ENCODE measurements around the gene PSMC1. TPM values are rescaled to one million over a fixed set of nuclear protein-coding genes. Genes with fewer than 3 reads are reported as not detected.

Gene PSMC1
- total RNA-seq, 5 donors from 2014 or later (not counting 1 experiment from before 2014, with no cell fraction given) = 50.7 to 67.9 (median 53.3) TPM

DNA sequence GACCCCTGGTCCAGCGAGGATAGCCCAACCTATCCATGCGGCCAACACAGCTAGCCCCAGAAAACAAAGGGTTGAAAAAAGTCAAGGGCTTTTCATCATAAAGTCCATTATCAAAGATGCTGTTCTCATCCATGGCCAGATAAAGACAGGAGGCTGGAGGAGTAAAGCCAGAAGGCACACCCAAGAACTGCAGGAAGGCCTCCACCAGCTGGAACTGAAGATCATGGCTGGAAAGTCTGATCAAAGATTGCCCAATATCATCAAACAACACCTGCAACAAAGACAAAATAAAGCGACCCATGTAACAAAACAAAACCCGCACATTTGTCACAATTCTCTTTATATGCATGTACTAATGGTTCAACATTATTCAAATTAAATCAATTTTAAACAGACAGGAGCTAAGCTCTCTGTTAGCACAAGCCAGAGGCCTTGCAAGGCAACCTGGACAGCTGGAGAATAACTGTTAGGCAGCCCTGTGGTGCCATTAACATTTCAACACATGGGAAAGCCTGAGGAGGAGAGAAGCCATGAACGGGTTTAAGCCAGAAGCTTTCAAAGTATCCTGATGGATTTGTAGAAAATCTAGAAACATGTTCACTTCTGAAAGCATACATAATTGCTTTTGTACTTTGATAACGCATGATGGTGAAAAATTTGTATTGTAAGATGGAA is 34.1 kb downstream of the PSMC1 start:
- peaks cover 19 to 81% of the 10 kb centered on the region in 2 donors for H3K36me3 ChIP-seq (ENCODE audit: control insufficient read depth in 2 of 2, extremely low read depth in 1 of 2, insufficient read depth in 1 of 2, low read length in 1 of 2)
- H3K9me3 Mint-ChIP-seq = no peaks in the 10 kb centered on the region
- DNase-seq (no peak), ATAC-seq (replicated peaks in 1 of 4) (no peak)
- H3K27me3 ChIP-seq (replicated peaks in 1 of 2; ENCODE audit: control insufficient read depth in 2 of 2, extremely low read depth in 1 of 2, insufficient read depth in 2 of 2, low read length in 1 of 2) = no peaks in the 10 kb centered on the region
- H3K4me1 Mint-ChIP-seq = peaks cover 0 to 3% (median 0%) of the 10 kb centered on the region in 3 donors
- CTCF ChIA-PET = interaction anchor here in 1 of 2 donors (0.5 to 1.3 kb wide), 2 partner anchors 407 to 1068 kb away, joined by 3 to 7 read pairs; no protein-coding TSS in a partner anchor
- H3K4me1 ChIP-seq (ENCODE audit: control insufficient read depth in 1 of 2, extremely low read depth in 1 of 2, insufficient read depth in 2 of 2, low read length in 2 of 2) = no peaks in the 10 kb centered on the region
- no peak overlapping the region for H3K4me3 ChIP-seq (ENCODE audit: control insufficient read depth in 1 of 2, extremely low read depth in 1 of 2, low read length in 1 of 2)
- no peaks in the 10 kb centered on the region for H3K9me3 ChIP-seq
- no peak overlapping the region for H3K4me3 Mint-ChIP-seq
- H3K27ac Mint-ChIP-seq = no peak overlapping the region
- POLR2A ChIA-PET = no interaction called here
- no peak overlapping the region for H3K27ac ChIP-seq (ENCODE audit: low read length)
- no peaks in the 10 kb centered on the region for H3K27me3 Mint-ChIP-seq
- peaks cover 55% of the 10 kb centered on the region for H3K36me3 Mint-ChIP-seq
- 100% methylated on average over 2 of the region's 6 CpGs for WGBS (ENCODE audit: insufficient coverage)

DNA sequence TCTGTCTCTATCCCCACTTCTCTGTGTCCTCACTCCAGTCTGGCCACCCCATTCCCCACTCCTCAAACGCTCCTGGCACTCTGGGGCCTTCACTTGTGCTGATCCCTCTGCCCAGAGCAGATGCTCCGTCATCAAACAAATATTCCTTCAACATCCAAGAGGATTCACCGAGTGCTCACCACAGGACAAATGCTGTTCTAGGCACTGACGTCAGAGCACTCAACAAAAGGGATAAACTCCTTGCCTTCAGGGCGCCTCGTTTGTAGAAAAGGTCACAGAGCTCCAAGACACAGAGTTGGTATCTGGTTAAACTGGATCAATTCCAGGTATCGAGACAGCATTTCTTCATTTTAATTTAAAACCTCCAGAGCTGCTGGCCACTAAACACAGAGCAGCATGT is 35.3 kb downstream of the PSMC1 start:
- H3K36me3 Mint-ChIP-seq = peaks cover 55% of the 10 kb centered on the region
- no peak overlapping the region for H3K4me3 Mint-ChIP-seq
- Histone ChIP-seq H3K9me3 (no peaks in the 10 kb centered on the region), H3K4me3 (ENCODE audit: control insufficient read depth in 1 of 2, extremely low read depth in 1 of 2, low read length in 1 of 2) (no peak overlapping the region), H3K36me3 (ENCODE audit: control insufficient read depth in 2 of 2, extremely low read depth in 1 of 2, insufficient read depth in 1 of 2, low read length in 1 of 2) (peaks cover 19 to 80% of the 10 kb centered on the region in 2 donors), H3K27me3 (replicated peaks in 1 of 2; ENCODE audit: control insufficient read depth in 2 of 2, extremely low read depth in 1 of 2, insufficient read depth in 2 of 2, low read length in 1 of 2) (no peaks in the 10 kb centered on the region), H3K4me1 (ENCODE audit: control insufficient read depth in 1 of 2, extremely low read depth in 1 of 2, insufficient read depth in 2 of 2, low read length in 2 of 2) (no peaks in the 10 kb centered on the region), H3K27ac (ENCODE audit: low read length) (no peak overlapping the region)
- ChIA-PET CTCF (interaction anchor here in 1 of 2 donors (0.6 kb wide), 1 partner anchor 405 kb away, joined by 4 read pairs; no protein-coding TSS in a partner anchor), POLR2A (no interaction called here)
- H3K9me3 Mint-ChIP-seq = no peaks in the 10 kb centered on the region
- DNase-seq = no peak
- peaks cover 0 to 3% (median 0%) of the 10 kb centered on the region in 3 donors for H3K4me1 Mint-ChIP-seq
- no peak overlapping the region for H3K27ac Mint-ChIP-seq
- H3K27me3 Mint-ChIP-seq = no peaks in the 10 kb centered on the region
- WGBS (ENCODE audit: insufficient coverage) = 100% methylated on average over 4 of the region's 7 CpGs
- ATAC-seq (replicated peaks in 1 of 4) = no peak

DNA sequence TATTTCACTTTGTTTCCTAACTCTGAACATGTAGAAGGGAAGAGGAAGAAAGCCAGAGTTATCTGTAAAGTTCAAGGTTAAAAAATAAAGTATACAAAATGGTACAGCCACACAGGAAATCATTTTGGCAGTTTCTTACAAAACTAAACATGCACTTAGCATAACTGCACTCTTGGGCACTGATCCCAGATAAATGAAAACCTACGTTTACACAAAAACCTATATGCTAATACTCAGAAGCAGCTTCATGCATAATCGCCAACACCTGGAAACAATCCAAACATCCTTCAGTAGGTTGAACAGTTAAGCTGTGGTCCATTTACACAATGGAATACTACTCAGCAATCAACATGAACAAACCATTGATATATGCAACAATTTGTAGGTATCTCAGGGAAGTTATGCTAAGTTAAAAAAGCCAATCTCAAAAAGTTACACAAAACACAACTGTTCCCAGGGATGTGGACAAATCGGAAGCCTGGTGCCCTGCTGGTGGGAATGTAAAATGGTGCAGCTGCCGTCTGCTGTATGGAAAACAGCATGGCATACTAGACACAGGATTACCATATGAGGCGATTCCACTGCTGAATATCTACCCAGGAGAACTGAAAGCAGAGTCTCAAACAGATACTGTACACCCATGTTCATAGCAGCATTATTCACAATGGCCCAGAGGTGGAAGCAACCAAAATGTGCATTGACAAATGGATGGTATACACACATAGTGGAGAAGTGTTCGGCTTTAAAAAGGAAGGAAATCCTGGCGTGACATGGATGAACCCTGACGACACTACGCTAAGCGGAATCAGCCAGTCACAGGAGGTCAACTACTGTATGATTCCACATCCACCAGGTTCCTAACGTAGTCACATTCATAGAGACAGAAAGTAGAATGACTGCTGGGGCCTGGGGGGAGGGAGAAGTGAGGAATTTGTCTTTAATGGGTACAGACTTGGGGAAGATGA is 37.7 kb downstream of the PSMC1 start:
- no peaks in the 10 kb centered on the region for H3K9me3 Mint-ChIP-seq
- peak overlapping the region in 1 of 2 donors; percentile 45 for H3K27ac Mint-ChIP-seq
- no peaks in the 10 kb centered on the region for H3K27me3 Mint-ChIP-seq
- DNase-seq (no peak), ATAC-seq (replicated peaks in 1 of 4) (no peak)
- peaks cover 0 to 3% (median 0%) of the 10 kb centered on the region in 3 donors for H3K4me1 Mint-ChIP-seq
- POLR2A ChIA-PET = no interaction called here
- 95% methylated on average over 7 of the region's 11 CpGs for WGBS (ENCODE audit: insufficient coverage)
- Histone ChIP-seq H3K27me3 (replicated peaks in 1 of 2; ENCODE audit: control insufficient read depth in 2 of 2, extremely low read depth in 1 of 2, insufficient read depth in 2 of 2, low read length in 1 of 2) (no peaks in the 10 kb centered on the region), H3K9me3 (no peaks in the 10 kb centered on the region), H3K27ac (ENCODE audit: low read length) (no peak overlapping the region), H3K4me1 (ENCODE audit: control insufficient read depth in 1 of 2, extremely low read depth in 1 of 2, insufficient read depth in 2 of 2, low read length in 2 of 2) (no peaks in the 10 kb centered on the region), H3K36me3 (ENCODE audit: control insufficient read depth in 2 of 2, extremely low read depth in 1 of 2, insufficient read depth in 1 of 2, low read length in 1 of 2) (peaks cover 14 to 75% of the 10 kb centered on the region in 2 donors), H3K4me3 (ENCODE audit: control insufficient read depth in 1 of 2, extremely low read depth in 1 of 2, low read length in 1 of 2) (no peak overlapping the region)
- CTCF ChIA-PET = no interaction called here
- peaks cover 52% of the 10 kb centered on the region for H3K36me3 Mint-ChIP-seq
- no peak overlapping the region for H3K4me3 Mint-ChIP-seq

DNA sequence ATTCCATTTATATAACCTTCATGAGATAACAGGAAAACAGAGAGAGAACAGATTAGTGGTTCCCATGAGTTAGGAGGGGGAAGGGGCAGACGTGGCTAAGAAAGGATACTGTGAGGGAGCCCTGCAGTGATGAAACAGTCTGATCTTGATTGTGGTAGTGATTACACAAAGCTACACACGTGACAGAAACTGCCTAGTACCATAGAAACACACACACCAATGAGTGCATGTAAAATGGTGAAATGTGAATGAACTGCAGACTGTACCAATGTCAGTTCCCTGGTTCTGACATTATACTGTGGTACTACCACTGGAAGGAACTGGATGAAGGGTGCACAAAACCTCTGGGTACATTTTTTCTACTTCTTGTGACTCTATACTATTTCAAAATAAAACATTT is 38.5 kb downstream of the PSMC1 start:
- no peaks in the 10 kb centered on the region for H3K4me1 ChIP-seq (ENCODE audit: control insufficient read depth in 1 of 2, extremely low read depth in 1 of 2, insufficient read depth in 2 of 2, low read length in 2 of 2)
- Mint-ChIP-seq H3K4me3 (no peak overlapping the region), H3K27ac (no peak overlapping the region), H3K36me3 (peaks cover 56% of the 10 kb centered on the region), H3K27me3 (no peaks in the 10 kb centered on the region), H3K9me3 (no peaks in the 10 kb centered on the region), H3K4me1 (peaks cover 0 to 3% (median 0%) of the 10 kb centered on the region in 3 donors)
- ChIA-PET CTCF (no interaction called here), POLR2A (no interaction called here)
- no peak for ATAC-seq (replicated peaks in 1 of 4)
- no peaks in the 10 kb centered on the region for H3K27me3 ChIP-seq (replicated peaks in 1 of 2; ENCODE audit: control insufficient read depth in 2 of 2, extremely low read depth in 1 of 2, insufficient read depth in 2 of 2, low read length in 1 of 2)
- peaks cover 14 to 77% of the 10 kb centered on the region in 2 donors for H3K36me3 ChIP-seq (ENCODE audit: control insufficient read depth in 2 of 2, extremely low read depth in 1 of 2, insufficient read depth in 1 of 2, low read length in 1 of 2)
- no peak for DNase-seq
- no CpG with 5 or more reads among the region's 2 CpGs for WGBS (ENCODE audit: insufficient coverage)
- H3K9me3 ChIP-seq = no peaks in the 10 kb centered on the region
- H3K4me3 ChIP-seq (ENCODE audit: control insufficient read depth in 1 of 2, extremely low read depth in 1 of 2, low read length in 1 of 2) = no peak overlapping the region
- no peak overlapping the region for H3K27ac ChIP-seq (ENCODE audit: low read length)

DNA sequence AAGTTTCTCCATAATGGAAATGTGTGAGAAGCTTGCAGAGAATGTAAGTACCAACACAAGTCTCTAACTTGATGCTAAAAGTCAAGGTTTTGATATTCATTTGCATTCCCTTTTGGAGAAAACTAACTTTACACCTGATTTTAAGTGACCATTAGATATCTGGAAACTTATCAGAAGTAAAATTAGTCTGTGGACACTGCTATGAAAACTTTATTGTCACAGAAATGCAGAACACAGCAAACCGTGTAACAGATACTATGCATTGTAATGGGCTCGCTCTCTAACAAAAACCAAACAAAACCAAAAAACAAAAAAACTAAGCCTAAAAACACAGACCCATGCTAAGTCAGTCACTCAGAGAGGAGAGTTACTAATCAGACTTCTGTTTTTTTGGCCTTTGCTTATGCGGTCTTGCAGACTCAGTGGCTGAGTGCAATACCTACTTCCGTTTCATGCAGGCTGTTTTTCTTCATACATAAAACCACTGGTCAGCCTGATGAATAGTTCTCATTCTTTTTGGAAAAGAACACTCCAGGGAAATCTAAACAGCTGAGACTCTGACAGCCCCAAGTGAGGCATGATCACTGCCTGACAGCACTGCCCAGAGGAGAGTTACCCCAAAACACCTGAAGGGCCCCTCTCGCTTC is 39.6 kb downstream of the PSMC1 start:
- Mint-ChIP-seq H3K9me3 (no peaks in the 10 kb centered on the region), H3K27me3 (no peaks in the 10 kb centered on the region), H3K4me1 (peaks cover 5 to 8% (median 5%) of the 10 kb centered on the region in 3 donors), H3K27ac (no peak overlapping the region), H3K4me3 (no peak overlapping the region), H3K36me3 (peaks cover 53% of the 10 kb centered on the region)
- Histone ChIP-seq H3K27ac (ENCODE audit: low read length) (no peak overlapping the region), H3K4me3 (ENCODE audit: control insufficient read depth in 1 of 2, extremely low read depth in 1 of 2, low read length in 1 of 2) (no peak overlapping the region), H3K4me1 (ENCODE audit: control insufficient read depth in 1 of 2, extremely low read depth in 1 of 2, insufficient read depth in 2 of 2, low read length in 2 of 2) (peaks cover 0 to under 1% of the 10 kb centered on the region in 2 experiments), H3K27me3 (replicated peaks in 1 of 2; ENCODE audit: control insufficient read depth in 2 of 2, extremely low read depth in 1 of 2, insufficient read depth in 2 of 2, low read length in 1 of 2) (no peaks in the 10 kb centered on the region), H3K9me3 (no peaks in the 10 kb centered on the region), H3K36me3 (ENCODE audit: control insufficient read depth in 2 of 2, extremely low read depth in 1 of 2, insufficient read depth in 1 of 2, low read length in 1 of 2) (peaks cover 14 to 69% of the 10 kb centered on the region in 2 donors)
- ATAC-seq (replicated peaks in 1 of 4) (no peak), DNase-seq (no peak)
- 100% methylated on average over 2 of the region's 5 CpGs for WGBS (ENCODE audit: insufficient coverage)
- POLR2A ChIA-PET = no interaction called here
- CTCF ChIA-PET = no interaction called here

DNA sequence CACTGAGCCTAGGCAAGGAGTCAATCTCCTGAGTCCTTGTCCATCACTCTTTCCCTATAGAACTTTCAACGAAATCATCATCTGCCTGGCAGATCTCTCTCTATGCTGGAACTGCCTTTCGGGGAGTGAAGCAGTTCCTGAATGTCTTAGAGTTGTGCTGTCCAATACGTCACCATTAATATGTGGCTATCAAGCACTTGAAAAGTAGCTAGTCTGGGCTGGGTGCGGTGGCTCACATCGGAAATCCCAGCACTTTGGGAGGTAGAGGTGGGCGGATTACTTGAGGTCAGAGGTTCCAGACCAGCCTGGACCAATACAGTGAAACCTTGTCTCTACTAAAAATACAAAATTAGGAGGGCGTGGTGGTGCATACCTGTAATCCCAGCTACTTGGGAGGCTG is 40.3 kb downstream of the PSMC1 start:
- no peak overlapping the region for H3K27ac ChIP-seq (ENCODE audit: low read length)
- Mint-ChIP-seq H3K9me3 (no peaks in the 10 kb centered on the region), H3K36me3 (peaks cover 53% of the 10 kb centered on the region), H3K4me3 (no peak overlapping the region), H3K27ac (no peak overlapping the region), H3K4me1 (peaks cover 10 to 11% (median 11%) of the 10 kb centered on the region in 3 donors), H3K27me3 (no peaks in the 10 kb centered on the region)
- no peaks in the 10 kb centered on the region for H3K27me3 ChIP-seq (replicated peaks in 1 of 2; ENCODE audit: control insufficient read depth in 2 of 2, extremely low read depth in 1 of 2, insufficient read depth in 2 of 2, low read length in 1 of 2)
- POLR2A ChIA-PET = no interaction called here
- ATAC-seq (replicated peaks in 1 of 4) (no peak), DNase-seq (no peak)
- H3K4me1 ChIP-seq (ENCODE audit: control insufficient read depth in 1 of 2, extremely low read depth in 1 of 2, insufficient read depth in 2 of 2, low read length in 2 of 2) = peaks cover 0 to 2% of the 10 kb centered on the region in 2 experiments
- no CpG with 5 or more reads among the region's 7 CpGs for WGBS (ENCODE audit: insufficient coverage)
- no peaks in the 10 kb centered on the region for H3K9me3 ChIP-seq
- no peak overlapping the region for H3K4me3 ChIP-seq (ENCODE audit: control insufficient read depth in 1 of 2, extremely low read depth in 1 of 2, low read length in 1 of 2)
- CTCF ChIA-PET = interaction anchor here in 1 of 2 donors (0.7 kb wide), 1 partner anchor 401 kb away, joined by 3 read pairs; no protein-coding TSS in a partner anchor
- H3K36me3 ChIP-seq (ENCODE audit: control insufficient read depth in 2 of 2, extremely low read depth in 1 of 2, insufficient read depth in 1 of 2, low read length in 1 of 2) = peaks cover 16 to 63% of the 10 kb centered on the region in 2 donors
